Tongue (tissue), 2 donors: ENCODE results near the gene IQCK. TPM values are rescaled to one million over a fixed set of nuclear protein-coding genes. Genes with fewer than 3 reads are reported as not detected.
"Not testable (repeated sequence)": the region's sequence is repeated elsewhere in the genome, so short reads cannot be mapped to it uniquely, and the experiment has no call there.

Experiments used
- DNase-seq: peaks from one replicate; pipeline ENCODE4 v3.0.0-alpha.2; 2015
- total RNA-seq: library from RNA; depleted of rRNA; stranded (reverse); fragments of >200 nt; gene quantifications from one replicate; pipeline ENCODE4 v1.2.3, GENCODE V29; 2014

The IQCK gene
- total RNA-seq, 1 donor from 2014 or later: 19.4 TPM

GRCh38 chr16:19757762-19758595, 39.9 kb downstream of the IQCK start:
- DNase-seq: peak; percentile 58

- DNase-seq: no peak
Measured at GRCh38 chr16:19760356-19761060, 42.4 kb downstream of the IQCK start.

DNA sequence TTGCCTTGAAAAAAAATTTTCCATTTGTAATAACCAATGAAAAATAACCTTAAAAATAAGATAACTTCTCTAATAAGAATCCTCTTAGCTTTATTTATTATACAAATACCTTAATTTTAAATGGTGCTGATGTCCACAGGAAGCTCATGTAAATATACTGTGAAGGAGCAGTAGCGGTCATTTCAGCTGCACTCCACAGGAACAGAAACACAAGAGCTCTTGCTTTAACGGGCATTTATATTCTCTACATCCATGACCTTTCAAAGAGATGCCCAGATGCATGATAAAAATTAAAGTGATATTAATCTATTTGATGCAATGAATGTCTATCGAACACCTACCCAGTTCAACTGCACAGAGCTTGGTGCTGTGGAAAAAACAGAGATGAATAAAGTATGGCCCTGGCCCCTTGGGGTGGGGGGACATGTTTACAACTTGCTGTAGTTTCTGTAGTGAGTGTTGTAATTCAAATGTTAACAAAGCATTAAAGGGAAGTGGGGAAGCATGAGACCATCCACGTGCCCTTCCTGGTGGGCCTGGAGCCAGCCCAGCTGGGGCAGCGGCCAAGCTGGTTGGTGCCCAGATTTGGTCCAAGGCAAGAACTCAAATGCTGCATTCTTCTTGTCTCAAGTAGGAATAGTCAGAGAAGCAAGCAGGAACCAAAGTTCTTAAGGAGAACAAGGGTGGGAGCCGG, 47.9 kb downstream of the IQCK start:
- no peak for DNase-seq

DNA sequence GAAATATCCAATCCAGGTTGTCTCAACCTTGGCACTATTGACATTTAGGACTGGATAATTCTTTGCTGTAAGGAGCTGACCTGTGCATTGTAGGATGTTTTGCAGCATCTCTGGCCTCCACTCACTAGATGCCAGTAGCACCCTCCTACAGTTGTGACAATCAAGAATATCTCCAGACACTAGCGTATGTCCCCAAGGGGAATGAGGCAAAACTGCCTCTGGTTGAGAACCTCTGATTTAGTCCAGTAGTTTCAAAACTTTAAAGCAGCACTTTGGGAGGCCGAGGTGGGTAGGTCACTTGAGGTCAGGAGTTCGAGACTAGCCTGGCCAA, 48.4 kb downstream of the IQCK start:
- no peak for DNase-seq

GRCh38 chr16:19766988-19767387, 48.9 kb downstream of the IQCK start:
- DNase-seq: no peak

DNA sequence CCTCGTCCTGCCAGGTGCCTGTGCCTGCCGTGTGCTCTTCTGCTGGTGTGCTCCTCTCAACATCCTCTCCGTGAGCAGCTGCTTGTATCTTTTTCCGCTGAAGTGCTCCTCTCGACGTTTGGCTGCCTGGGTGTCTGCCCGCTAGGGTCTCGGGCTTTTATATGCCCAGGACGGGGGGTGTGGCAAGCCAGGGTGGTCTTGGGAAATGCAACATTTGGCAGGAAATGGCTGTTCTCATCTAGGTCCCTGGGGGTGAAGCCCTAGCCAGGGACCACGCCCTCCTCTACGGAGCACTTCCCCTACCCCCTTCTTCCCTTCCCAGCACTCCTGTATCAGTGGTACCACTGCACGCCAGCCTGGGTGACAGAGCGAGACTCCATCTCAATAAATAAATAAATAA, 49.4 kb downstream of the IQCK start:
- DNase-seq: no peak

- no peak for DNase-seq
Measured at GRCh38 chr16:19769239-19769638, 51.2 kb downstream of the IQCK start.

DNA sequence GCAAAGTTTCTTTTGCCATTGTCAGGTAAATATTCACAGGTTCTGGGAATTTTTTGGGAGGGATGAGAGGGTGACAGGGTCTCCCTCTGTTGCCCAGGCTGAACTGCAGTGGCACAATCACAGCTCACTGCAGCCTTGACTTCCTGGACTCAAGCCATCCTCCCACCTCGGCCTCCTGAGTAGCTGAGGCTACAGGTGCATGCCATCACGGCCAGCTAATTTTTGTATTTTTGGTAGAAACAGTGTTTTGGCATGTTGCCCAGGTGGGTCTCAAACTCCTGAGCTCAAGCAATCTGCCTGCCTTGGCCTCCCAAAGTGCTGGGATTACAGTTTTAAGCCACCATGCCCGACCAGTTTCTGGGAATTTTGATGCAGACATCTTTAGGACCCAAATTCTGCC, 53.0 kb downstream of the IQCK start:
- no peak for DNase-seq

DNA sequence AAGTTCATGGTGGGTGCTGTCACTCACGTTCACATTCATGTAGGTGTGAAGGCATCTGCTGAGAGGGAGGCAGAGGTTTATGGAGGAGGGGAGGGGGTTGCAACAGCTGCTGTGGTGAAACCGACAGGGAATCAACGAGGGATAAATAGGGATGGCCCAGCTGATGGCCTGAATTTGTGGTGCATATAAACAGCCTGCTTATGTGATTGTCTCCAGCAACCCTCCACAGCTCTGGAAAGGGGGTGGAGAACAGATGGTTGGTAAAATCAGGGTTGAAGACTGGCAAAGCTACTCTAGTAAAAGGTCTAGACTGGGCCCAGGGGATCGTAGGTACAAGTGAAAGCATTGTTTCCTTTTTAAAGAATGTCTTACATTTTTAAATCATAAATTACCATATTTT, 53.7 kb downstream of the IQCK start:
- DNase-seq: peak; percentile 67

GRCh38 chr16:19774024-19774423, 56.0 kb downstream of the IQCK start:
- DNase-seq: no peak

GRCh38 chr16:19776147-19776546, 58.1 kb downstream of the IQCK start:
- no peak for DNase-seq

DNA sequence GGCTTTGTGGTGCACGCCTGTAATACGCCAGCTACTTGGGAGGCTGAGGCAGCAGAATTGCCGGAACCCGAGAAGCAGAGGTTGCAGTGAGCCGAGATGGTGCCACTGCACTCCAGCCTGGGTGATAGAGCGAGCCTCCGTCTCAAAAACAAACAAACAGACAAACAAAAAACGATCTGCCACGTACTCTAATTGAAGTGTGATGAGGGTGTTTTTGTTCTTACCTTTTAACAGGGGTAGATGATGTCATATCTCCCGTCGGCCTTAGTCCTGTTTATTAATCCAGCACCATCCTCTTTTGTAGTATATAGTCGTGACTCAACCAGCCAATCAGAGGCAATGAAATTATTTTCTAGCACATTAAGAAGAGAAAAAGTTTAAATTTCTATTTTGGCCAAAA, 58.5 kb downstream of the IQCK start:
- no peak for DNase-seq

GRCh38 chr16:19780321-19780720, 62.2 kb downstream of the IQCK start:
- DNase-seq: peak; percentile 56

DNA sequence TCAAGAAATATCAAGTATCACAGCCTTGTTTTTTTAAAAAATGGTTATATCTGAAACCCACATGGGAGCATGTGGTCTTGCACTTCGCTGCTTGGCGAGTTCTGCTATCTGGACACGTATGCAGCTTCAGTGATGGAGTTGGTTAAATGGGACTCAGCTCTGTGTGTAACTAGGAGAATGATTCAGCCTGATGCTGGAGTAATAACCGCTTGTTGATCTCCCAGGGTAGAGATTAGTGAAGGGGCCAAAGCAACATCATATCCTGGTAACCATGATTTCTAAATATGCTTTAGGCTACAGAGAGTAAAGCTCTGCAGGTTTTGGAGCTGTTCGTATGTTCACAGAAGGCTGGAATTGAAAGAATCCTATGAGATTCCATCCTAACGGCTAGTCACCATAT, 63.2 kb downstream of the IQCK start:
- DNase-seq: peak; percentile 34

DNA sequence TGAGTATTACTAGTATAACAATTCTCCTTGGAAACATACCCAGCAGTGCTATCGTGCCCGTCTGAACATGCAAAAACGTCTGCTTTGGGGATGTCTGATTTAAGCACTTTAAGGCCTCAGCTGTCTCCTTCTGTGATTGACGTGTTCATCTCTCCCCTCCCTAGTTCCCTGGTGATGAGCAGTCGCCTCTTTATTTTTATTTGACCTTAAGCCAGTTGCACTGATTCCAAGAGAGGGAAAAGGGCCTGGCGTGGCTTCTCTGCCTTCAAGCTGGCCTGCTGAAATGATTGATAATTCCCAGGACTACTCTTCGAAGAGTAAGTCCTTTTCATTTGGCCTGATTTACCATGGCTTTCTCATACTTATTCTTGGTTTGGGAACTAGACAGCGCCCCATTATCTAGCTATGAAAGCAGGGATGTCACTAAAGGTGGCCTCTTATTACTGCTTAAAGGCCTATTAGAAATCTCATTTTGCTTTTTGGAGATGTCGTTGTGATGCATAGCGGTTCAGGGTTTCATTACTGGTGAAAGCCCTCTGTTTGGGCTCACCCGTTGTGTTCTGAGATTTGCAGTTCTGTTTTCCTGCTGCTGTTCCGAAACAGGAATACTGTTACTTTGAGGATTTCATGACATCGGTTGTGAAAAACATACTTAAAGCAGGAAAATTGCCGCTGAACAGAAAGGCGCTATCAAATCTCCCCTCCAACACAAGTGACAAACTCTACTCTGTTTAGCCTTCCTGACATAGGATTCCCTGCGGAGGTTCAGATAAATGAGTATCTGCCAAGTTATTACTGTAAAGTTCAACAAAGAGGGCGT, 65.5 kb downstream of the IQCK start:
- peak; percentile 55 for DNase-seq

- DNase-seq: no peak
Measured at GRCh38 chr16:19784183-19784736, 66.2 kb downstream of the IQCK start.

GRCh38 chr16:19785081-19785480, 67.0 kb downstream of the IQCK start:
- DNase-seq: no peak

GRCh38 chr16:19785512-19786130, 67.5 kb downstream of the IQCK start:
- DNase-seq: no peak

DNA sequence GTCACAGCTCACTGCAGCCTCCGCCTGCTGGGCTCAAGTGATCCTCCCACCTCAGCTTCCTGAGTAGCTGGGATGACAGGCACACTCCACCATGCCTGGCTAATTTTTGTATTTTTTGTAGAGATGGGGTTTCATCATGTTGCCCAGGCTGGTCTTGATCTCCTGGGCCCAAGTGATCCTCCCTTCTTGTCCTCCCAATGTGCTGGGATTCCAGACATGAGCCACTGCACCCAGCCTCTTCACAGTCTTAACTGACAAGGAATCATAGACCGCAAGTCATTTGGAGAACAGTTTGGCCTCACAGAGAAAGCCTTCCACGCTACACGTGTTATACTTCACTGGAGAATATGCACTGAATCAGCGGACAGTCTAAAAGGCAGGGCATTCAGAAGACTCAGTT, 83.3 kb downstream of the IQCK start:
- DNase-seq: not testable (repeated sequence)

DNA sequence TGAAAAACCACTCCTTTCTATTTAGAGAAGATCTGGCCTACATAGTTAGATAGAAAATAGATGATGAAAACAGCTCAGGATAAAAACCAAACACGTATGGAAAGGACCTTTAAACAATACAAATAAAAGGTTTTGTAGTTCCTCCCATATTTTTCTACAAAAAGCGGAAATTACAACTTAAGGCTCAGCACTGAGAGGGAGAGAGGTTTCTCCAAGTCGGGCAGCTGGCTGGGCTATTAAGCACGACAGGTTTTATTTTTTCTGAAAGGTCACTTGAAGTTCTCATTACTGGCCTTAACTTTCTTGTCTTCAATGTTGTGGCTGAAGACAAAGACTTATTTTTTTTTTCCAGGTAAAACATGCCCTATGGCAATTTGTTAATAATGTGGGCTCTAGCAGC, 83.8 kb downstream of the IQCK start:
- DNase-seq: not testable (repeated sequence)

DNA sequence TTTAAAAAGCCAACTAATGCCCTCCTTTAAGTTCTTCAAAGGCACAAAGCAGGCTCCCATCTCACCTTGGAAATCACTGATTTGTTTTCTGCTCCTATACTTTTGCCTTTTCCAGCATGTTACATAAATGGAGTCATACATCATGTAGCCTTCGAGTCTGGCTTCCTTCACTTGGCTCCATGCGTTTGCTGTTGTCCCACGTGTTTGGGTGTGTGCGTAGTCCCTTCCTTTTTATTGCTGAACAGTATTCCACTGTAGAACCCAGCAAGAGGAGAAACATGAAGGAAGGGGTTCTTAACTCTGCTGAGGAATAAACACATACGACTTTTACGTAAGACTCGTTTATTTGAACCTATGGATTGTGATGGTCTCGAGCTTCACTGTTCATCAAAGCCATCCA, 84.5 kb downstream of the IQCK start:
- DNase-seq: no peak
